Measurements from ENCODE around the gene BCL2.

BCL2 gene

DNA sequence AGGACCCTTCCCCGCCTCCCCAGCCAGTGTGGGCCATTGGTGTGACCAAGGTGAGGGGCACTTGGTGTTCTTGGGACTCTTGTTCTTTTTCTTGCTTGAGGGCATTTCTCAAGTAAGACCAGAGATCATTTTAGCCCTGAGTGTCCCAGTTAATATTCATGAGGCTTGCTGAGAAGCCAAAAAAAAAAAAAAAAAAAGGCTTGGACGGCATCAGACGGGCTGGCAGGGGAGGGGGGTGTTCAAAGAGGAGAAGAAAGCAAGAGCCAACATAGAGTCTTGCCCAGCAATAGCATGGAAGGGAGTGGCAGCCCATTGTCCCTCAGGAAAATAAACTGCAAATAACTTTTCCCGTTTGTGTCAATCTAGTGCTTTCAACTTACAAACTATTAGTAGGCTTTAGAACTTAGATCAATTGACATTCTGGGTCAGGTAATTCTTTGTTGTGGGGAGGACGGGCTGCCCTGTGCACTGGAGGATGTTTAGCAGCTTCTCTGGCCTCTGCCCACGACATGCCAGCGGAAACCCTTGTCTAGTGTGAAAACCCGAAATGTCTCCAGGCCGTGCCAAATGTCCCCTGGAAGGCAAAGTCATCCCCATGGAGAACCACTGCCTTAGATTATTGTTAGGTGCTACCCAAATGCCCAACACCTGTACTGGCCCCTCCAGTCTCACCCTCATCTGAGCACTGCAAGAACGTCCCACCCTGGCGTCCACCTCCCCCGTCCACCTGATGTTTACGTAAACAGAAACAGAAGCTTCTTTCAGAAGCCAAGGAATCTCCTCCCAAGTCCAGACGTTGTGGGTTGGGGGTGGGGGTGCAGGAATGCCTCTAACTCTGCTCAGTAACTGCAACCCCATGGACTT is 163.4 kb downstream of the BCL2 start:
- DNase-seq (ENCODE audit: low spot score) = no peak

DNA sequence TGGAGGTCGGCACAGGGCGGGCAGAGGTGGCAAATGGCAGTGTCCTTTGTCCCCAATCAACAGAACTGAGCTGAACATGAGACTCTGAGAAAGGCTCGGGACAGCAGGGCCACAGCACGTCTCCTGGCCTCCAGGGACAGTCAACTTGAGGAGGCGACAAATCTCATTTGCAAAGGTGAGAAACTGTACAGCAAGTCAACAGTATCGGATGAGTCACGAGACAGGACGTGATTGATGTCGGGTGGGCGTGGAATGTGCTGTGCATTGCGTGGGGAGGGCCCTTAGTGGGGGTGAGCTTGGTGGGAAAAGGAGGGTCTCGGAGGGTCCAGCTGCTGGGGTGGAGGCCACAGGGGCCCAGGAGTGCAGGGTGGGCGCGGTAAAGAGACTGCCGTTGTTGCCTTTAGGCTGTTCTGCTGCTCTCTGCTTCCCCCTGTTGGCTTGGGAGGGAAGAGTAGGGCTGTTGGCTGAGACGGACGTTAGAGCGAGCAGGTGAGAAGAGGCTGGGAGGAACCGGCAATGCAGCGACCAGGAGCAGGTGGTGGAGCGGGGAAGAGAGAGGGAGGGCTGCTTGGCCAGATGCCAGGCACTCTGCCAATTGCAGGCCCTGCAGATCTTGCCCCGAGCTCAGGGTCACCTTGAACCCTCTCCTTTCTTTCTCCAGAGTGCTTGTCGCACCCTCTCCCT is 164.3 kb downstream of the BCL2 start:
- DNase-seq (ENCODE audit: low spot score) = peak; percentile 61

DNA sequence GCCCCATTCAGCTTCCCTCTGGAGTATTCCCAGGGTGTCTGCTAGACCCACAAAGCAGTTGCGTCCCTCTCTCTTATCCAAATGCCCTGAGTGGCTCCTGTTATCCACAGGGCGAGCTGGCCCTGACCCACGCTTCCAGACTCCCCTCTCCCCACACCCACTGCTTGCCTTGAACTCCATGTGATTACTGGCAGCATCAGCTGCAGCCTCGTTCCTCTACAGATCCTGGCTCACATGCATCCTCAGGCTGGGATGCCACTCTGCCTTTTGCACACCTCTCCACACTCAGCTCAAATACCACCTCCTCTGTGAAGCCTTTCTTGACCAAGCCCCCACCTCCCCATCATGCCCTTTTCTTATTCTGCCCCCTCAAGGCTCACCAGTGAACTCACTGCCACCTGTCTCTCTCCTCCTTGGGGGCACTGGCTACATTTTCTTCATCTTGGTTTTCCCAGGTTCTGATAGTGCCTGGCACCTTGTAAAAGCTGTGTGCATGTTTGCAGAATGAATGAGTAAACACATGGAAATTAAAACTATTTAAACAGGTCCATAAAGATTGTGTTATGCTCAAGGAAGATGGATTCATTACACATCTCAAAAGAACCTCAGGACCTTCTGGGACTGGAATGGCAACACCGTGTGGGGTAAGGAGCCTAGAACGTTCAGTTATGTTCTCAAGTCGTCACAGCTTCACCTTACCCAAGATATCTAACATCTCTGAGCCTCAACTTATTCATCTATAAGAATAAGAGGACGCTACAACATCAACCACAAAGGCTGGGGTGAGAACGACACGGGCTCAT is 165.0 kb downstream of the BCL2 start:
- DNase-seq (ENCODE audit: low spot score) = no peak

DNA sequence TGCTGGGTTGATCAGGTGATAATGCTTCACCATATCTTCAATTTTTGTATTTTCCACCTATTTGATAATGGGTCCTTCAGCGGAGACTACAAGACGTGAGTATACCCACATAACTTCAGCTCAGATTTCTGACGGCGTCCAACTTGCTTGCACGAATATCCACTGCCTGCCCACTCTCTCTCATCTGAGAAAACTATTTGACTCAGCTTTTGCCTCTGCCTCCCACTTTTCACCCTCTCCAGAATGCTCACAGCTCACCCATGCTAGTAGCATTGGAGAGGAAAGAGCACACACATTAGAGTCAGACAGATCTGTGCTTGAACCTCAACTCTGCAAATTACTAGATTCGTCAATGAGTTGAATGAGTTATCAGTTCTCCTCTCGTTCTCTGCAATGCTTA is 166.8 kb downstream of the BCL2 start:
- DNase-seq (ENCODE audit: low spot score) = no peak

DNA sequence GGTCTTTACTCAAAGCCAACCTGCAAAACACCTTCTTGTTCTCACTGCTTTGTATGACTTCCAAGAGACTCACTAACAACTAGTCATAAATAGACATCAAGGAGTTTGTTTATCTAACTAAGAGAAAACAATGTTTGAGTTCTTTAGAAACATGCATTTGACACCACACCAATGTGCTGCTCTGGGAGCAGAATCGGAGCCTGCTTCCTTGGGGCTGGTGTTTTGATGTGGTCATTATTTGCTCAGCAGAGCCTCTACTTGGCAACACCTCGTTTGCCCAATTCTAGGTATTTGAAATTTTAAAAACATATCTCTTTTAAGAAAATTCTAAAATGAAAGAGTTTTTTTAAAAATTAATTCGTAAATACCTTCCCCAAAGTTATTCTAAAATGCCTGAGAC is 167.5 kb downstream of the BCL2 start:
- no peak for DNase-seq (ENCODE audit: low spot score)

DNA sequence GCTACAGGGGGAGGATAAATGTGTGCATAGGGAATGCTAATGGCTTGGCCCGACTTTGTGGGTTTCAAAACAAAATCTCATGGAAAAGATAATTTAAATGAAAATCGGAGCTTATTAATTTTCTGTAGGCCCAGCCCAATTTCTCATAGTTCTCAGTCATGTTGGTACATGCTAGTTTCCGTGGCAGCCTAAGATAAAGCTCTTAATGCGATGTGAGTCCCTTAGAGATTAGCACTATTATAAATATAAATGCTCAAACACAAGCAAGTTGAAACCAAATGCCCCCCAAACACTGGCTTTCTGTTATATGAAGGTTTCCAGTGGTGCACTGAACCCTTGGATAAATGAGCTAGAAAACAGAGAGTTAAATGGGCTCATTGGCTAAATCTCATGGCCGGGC is 168.0 kb downstream of the BCL2 start:
- DNase-seq (ENCODE audit: low spot score) = no peak

DNA sequence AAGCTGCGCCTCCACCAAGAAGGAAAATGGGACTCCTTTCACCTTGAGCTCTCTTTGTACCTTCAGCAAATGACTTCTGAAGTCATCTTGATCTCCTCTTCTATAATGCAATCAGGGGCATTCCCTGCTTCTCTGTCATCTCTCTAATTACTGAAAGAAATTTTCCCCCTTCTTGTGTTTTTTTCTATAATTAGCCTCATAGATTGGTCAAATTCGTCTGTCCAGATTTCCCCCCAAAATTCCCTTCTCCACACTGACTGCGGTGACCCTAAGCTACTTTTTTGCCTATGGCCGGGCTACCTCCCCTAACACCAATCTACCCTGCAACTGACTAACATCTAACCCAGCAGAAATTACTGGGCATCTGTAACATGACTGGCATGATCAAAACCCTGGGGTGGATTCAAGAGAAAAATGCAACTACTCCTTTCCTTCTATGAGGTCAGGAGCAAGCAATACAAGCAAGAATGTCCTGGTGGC is 168.6 kb downstream of the BCL2 start:
- DNase-seq (ENCODE audit: low spot score) = no peak

DNA sequence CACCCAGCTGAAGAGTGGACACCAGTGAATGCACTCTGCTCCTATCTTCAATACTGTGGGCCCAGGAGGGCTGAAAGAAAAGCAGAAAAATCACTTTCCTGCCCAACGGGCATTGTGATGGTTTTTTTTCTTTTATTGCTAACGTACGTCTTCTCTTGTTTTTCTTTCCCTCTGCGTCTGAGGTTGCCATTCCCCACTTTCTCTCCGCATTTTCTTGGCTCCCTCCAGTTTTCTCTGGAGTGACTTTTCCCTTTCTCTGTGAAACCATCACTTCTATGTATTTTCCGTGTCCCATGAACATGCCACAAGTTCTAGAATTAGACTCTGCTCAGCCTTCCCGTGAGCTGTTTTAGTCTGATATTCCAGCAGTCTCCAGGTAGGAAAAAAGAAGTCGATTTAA is 169.2 kb downstream of the BCL2 start:
- DNase-seq (ENCODE audit: low spot score) = no peak

DNA sequence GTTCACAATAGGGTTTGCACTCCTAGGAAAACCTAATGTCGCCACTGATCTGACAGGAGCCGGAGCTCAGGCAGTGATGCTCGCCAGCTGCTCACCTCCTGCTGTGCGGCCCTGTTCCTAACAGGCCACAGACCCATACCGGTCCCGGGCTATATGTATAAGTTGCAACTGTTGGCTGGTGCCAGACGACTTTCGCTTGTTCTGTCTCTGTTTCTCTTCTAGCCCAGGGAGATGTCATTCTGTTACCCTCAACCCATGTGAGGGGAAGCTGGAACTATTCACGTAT is 170.3 kb downstream of the BCL2 start:
- DNase-seq (ENCODE audit: low spot score) = no peak

DNA sequence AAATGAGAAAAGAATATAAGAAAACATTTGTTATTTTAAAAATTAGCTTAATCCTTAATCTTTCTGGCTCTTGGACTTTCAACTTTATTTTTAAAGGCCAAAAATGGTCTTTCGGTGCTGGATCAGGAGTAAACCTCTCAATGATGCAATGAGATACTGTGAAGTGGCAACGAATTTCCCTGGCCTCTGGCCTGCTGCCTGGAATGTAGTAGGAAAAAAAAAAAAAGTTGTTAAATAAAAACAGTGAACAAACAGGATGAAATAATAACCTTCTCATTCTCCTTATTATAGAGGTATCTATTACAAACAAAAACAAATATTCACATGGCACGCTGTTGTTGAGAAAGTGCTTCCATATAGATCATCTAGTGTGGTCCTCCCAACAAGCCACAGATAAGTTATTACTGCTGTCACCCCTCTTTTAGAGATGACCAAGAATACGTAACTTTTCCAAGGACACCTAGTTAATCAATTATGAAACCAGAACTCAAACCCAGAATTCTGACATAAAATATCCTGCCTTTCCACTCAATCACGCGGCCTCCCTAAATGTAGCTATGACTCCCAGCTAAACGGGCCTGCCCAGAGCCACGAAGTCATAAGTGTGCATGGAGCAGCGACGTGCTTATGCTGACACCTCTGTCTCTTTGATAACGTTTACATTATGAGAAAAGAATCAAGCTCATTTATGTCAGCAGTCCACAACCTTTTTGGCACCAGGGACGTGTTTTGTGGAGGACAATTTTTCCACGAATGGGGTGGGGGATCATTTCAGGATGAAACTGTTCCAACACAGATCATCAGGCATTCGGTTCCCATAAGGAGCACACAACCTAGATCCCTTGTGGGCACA is 170.9 kb downstream of the BCL2 start:
- DNase-seq (ENCODE audit: low spot score) = no peak

DNA sequence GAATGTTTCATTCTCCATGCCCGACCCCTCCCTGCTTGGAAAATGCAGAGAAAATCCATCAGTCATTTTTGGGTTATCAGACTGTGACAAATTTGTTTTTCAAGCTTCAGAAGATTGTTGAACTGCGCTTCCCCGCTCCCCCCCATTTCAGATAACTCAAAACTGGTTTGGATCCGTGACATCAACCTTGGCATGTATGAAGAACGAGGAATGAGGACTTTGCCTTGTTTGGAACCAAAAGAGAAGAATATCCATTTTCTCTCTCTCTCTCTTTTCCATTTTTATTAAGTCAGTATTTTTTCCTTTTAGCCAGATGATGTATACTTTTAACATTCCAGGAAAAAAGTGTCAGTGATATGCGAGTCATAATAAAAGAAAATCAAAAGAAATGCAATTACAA is 171.6 kb downstream of the BCL2 start:
- DNase-seq (ENCODE audit: low spot score) = no peak

DNA sequence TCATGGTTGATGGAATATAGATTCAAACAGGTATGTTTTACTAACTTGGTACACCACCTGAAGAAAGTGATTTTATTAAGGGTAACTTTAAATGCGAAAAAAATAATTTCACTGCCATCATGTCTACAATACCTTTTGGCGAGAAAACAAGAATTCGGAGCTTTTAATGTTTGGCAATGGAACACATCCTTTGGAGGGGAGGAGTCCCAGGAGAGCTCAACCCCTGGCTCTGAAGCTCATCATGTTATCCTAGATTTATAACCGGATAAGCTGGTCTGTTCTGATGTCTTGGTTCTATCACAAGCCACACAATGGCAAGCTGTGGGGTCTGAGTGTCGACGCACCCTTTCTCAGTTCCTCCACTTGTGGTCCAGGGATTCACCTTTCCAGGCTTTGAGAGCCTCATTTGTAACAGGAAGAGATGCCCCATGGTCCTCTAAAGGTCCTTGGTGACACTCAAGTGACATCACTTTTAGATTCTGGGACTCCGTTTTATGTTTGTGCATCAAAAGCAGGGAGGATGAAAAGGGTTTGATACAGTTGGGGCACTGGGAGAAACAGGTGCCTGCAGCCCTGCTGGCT is 172.7 kb downstream of the BCL2 start:
- no peak for DNase-seq (ENCODE audit: low spot score)

DNA sequence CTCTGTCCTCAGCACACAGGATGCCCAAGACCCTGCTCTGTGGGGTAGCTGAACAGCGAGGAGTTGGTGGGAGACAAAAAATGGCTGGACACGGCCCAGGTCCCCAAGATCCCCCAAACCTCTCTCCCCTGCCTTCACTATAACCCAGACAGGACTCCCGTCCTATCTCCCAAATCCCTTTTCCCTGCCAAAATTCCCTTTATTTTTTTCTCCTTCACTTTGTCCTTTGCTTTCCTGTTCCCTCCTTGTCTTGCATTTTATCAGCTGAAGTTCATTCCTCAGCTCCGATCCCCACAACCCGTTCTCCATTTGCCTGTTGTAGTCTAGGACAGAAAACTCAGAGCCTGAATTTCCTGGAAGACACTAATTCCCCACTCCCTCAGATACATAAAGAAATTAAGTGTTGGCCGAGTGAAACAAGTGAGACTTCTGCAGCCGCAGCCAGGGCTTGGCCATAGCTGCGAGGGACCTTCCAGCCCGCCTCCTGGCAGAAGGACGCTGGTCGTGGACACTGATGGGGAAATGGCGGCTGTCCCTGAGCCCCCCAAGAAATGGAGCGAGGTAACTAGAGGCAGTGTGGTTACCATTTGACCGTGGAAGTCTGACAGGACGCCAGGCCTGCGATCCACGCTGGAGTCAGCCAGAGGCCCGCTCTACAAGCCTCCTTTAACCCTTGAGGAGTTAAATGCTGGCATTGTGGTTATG is 173.6 kb downstream of the BCL2 start:
- no peak for DNase-seq (ENCODE audit: low spot score)

DNA sequence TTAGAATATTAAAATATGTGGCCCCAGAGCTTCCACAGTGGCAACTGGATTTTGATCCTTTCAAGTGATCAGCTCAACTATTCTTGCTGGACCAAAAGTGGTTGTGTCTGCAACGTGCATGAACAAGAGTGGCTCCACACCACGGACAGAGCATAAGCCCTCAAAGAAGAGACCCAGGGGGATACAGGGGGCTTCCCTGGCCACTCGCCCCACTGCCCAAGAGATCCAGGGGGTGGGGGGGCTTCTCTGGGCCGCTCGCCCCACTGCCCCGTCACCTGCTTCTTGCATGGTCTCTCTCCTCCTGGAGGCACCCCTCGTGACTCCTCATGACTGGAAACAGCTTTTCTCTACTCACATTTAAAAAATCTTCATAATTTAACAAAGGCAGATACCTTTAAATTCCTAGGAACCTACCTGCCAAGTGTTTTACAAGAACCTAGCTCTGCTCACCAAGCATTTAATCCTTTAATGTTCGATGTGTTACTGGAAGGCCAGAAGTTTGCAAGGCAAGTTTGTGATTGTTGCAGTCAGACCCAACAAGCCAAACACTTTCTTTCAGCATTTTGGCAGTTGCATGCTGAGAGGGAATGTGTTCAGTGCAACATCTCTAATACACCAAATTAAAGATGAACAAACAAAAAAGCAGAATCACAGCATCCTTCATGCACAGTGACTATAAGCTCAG is 174.3 kb downstream of the BCL2 start:
- no peak for DNase-seq (ENCODE audit: low spot score)

DNA sequence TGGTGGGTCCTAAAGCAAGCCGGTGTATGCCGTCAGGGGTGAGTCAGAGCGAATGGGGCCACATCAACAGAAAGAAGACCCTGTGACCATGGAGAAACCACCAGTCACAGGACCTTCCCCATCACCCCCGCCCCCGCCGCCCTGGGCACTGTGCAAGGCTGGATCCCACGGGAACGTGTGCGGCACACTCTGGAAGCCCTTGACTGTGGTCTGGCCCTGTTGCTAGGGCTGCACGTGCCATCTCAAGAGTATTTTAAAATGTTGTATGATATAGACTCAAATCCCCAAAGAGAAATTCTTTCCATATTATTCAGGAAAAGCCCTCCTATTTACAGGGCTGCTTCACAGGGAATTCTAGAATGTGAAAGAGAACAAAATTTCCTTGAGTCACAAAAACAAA is 174.8 kb downstream of the BCL2 start:
- DNase-seq (ENCODE audit: low spot score) = no peak

DNA sequence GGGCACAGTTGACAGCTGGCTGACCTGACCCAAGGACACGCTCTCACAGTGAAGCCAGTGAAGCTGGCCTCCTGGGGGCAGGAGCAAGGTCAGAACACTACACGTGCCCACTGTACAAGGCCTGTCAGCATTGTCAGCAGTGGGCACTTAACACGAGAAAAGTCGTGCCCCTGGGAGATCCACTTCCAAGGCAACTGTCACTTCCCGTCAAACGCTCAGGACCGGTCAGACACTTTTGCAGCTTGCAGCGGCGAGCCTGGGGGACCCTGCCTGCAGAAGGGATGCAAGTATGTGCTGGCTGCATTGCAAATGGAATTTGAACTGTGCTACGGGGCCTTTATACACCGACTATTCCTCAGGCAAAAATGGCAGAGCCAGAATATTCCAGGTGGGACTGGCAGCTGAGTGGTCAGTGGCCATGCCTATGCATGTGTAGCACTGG is 176.2 kb downstream of the BCL2 start:
- no peak for DNase-seq (ENCODE audit: low spot score)

DNA sequence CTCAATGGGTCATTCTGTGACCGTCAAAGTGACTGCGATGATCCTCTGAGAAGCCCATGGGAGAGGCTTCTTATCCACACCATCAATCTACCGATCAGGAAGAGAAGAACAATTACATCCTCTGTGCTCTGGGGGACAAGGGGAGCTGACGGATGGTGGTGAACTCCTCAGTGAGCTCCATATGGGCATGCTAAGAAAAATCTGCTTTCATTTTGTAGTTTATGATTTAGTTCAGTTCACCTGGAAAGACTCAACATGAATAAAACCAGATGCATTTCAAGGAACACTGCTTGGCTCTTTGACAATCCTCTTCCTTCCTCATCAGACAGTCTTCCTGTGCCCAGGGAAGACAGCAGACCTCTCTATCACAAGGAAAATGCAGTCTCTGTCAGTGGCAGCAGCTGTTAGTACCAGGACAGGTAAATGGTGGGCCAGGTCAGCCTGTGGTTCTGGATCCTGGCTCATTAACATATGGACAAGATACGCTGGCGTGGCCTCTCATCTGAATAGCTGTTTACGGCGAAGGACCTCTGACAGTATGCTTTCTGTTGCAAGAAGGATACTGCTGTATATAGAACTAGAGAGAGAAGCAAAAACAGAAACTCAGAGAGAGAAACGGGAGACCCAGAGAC is 176.9 kb downstream of the BCL2 start:
- no peak for DNase-seq (ENCODE audit: low spot score)

DNA sequence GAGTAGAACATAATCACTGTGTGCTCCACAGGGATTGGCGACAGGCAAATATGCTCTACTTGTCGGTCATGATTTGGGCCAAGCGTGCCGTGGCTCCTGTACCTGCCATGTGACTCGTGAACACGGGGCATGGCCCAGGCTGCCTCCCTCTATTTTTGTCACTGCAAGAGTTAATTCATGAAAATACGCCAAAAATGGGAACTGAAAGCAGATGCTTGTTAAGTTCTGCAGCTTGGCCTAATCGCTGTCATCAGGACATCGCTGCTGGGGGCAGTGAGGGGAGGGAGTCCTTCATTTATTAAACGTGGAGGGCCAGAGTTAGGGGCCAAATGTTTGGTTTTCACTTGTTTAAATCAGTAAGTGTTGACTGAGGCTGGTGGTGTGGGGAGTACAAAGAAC is 177.8 kb downstream of the BCL2 start:
- no peak for DNase-seq (ENCODE audit: low spot score)

DNA sequence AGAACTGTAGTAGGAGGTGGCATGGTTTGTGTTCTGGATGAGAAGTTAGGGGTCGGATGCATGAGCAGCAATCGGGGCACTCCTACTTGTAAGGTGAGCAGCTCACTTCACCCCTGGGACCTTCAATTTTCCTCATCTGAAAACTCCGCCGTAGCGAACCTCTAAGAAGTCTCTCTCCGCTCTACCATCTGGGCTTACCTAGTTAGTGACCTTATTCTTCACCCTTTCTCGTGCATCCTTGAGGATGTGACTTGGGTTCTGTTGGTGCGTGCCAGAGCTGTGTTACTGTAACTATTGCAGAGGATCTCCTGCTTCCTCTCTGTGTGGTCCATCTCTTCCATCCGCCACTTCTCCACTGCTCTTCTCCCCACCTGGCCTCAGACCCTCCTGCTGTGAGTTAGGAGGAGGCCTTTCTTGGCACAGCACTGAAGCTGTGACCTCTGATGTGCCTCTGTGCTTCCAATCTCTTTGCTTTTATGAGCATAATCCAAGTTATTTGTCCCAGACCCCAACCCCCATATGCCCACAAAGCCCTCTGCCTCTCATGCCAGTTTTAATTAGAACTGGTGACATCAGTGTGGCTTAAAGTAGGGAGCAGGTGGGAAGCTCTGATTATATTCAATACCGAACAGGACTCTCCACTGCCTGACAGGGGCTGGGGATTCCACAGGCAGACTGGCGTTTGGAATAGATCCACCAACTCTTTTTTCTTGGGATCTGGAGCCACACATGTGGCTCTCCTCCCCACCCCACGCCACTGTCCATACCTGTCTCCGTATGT is 178.4 kb downstream of the BCL2 start:
- DNase-seq (ENCODE audit: low spot score) = no peak
